GM12801 (cell line): ENCODE data around the gene TRIM62.

Source experiments
- TF ChIP-seq, protein P1 (sequence below): IDR thresholded peaks from one replicate; pipeline ENCODE4 v1.5.1; 2011; ENCODE audit warnings: control low read depth; ENCODE audit not compliant: insufficient read length; ENCODE audit errors: extremely low read depth

The TRIM62 gene

GRCh38 chr1:33119532-33120217 is 62.2 kb downstream of the TRIM62 start:
- TF ChIP-seq, protein P1, sequence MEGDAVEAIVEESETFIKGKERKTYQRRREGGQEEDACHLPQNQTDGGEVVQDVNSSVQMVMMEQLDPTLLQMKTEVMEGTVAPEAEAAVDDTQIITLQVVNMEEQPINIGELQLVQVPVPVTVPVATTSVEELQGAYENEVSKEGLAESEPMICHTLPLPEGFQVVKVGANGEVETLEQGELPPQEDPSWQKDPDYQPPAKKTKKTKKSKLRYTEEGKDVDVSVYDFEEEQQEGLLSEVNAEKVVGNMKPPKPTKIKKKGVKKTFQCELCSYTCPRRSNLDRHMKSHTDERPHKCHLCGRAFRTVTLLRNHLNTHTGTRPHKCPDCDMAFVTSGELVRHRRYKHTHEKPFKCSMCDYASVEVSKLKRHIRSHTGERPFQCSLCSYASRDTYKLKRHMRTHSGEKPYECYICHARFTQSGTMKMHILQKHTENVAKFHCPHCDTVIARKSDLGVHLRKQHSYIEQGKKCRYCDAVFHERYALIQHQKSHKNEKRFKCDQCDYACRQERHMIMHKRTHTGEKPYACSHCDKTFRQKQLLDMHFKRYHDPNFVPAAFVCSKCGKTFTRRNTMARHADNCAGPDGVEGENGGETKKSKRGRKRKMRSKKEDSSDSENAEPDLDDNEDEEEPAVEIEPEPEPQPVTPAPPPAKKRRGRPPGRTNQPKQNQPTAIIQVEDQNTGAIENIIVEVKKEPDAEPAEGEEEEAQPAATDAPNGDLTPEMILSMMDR: no peak

DNA sequence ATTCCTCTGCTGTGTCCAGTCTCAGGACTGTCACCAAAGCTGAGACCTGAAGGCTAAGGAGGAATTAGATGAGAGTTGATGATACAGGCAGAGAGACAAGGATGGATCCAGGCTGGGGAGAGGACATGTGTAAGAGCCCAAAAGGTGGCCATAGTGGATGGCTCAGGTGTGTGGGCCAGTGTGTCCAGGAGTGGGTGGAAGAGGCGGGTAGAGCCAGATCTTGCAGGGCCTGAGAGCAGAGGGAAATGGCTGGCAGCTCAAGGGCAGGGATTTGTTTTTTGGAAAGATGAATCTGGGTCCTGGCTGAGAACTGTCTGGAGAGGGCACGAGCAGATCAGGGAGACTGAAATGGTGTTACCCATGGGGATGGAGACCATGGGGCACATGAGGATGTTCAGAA is 62.8 kb downstream of the TRIM62 start:
- TF ChIP-seq, protein P1: no peak

- TF ChIP-seq, protein P1: no peak
Measured at GRCh38 chr1:33118274-33118673, 63.6 kb downstream of the TRIM62 start.

- TF ChIP-seq, protein P1: no peak
Measured at GRCh38 chr1:33117440-33118085, 64.3 kb downstream of the TRIM62 start.

DNA sequence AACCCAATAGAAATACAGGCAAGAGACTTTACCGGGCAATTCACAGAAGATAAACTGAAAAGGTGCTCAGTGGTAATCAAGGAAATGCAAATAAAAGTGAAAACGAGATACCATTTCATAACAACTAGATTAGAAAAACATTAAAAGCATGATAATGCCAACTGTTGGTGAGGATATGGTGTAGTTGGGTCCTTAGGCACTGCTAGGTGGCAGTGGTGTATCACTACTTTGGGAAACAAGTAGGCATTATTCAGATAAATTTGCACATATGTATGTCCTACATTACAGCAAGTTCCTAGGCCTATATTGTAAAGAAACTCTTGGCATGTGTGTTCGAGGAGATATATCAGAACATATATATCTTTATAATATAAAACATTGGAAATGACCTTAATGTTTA is 69.9 kb downstream of the TRIM62 start:
- TF ChIP-seq, protein P1: no peak

DNA sequence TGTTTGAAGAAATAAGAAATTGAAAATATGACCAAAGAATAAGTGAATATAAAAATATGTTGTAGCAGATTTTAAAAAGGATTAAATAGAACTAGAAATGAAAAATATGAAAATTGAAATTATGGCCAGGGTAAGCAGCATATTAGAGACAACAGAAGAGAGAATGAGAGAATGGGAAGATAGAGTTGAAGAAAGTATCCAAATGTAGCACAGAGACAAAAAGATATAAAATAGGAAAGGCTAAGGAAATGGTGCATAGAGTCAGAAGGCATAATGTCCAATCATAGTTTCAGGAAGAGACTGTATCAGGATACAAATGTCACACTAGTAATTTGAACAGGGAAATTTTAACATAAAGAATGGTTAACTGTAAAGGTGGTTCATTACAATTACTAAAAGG is 71.4 kb downstream of the TRIM62 start:
- TF ChIP-seq, protein P1: no peak

DNA sequence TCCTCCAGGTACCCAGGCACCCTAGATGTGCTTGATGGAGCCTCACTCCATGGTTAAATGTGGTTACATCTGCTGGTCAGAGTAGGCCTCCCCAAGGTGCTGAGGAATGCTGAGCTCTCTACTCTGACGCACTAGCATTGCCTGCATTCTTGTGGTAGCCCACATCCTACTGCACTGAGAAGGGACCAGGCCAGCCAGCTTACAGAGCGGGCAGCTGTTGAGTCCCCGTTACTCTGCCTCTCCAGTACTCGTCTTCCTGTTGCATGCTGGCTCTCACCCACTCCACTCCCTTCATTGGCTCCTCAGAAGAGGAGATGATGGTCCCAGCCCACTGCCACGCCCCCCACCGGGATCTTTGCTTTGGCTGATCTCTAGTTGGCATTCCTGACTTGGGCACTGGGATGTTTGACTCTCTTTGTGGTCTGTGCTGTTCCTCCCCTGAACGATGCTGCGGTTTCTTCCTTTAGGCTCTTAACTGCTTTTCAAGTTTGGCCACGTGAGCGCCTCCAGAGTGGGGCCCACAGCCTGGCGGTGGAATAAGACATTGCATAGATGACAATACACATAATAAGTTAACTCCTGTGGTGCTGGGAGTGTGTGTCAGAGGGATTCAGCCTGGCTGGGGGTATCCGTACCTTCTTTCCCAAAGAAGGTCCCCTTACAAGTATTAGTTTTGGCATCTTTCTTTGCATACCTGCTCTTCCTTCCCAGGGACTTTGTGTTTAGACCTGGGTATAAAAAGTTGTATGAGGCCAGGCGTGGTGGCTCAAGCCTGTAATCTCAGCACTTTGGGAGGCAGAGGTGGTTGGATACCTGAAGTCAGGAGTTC is 82.3 kb downstream of the TRIM62 start:
- TF ChIP-seq, protein P1: no peak
